Astrocyte of the spinal cord (primary cell): ENCODE measurements around the gene ING5.
"Not testable (repeated sequence)": the region's sequence is repeated elsewhere in the genome, so short reads cannot be mapped to it uniquely, and the experiment has no call there.

Experiments
- DNase-seq: peaks from one replicate; pipeline ENCODE4 v3.0.0; 2011; ENCODE audit warnings: low read depth, low spot score
- H3K4me3 ChIP-seq: 2 replicates; pipeline ENCODE4 v1.5.1; 2011; ENCODE audit warnings: low read depth, mild to moderate bottlenecking, low read length, moderate library complexity
- CTCF ChIP-seq: IDR thresholded peaks from 2 replicates; pipeline ENCODE4 v1.5.1; 2012; ENCODE audit warnings: low read depth, mild to moderate bottlenecking, low read length, inconsistent platforms
- in situ Hi-C: cut with HindIII; loops from 2 replicates; pipeline ENCODE4 v1.10.0; 2017; ENCODE audit warnings: low sequenced_read_pairs

Gene ING5

GRCh38 chr2:241656190-241656741 lies 45.6 kb upstream of the ING5 start:
- in situ Hi-C loops: no loop called here
- no peak for TF ChIP-seq CTCF
- no peak for DNase-seq
- H3K4me3 ChIP-seq: no peak overlapping the region

GRCh38 chr2:241657786-241658254 lies 44.0 kb upstream of the ING5 start:
- no peak for TF ChIP-seq CTCF
- H3K4me3 ChIP-seq: no peak overlapping the region
- no peak for DNase-seq
- in situ Hi-C loops: no loop called here

DNA sequence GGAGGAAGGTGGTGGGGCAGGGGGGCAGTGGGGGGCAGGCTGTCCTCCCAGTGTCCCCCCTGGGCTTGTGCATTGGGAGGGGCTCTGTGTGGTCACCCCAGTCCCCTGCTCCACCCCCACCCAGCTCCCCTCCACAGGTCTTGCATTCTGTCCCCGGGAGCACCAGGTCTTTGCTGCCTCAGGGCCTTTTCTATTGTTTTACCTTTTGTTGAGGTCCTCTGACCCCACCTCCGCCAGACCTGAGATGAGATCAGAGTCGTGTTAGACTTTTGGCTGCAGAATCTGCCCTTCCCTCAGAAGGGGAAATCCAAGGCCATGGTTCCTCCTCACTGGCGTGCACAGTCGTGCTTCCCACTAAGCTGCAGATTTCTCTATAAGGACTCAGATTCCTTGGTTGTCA lies 43.5 kb upstream of the ING5 start:
- TF ChIP-seq CTCF: no peak
- no peak for DNase-seq
- in situ Hi-C loops: no loop called here
- no peak overlapping the region for H3K4me3 ChIP-seq

- peak; percentile 81 for DNase-seq
These were observed 42.6 kb upstream of the ING5 start for GRCh38 chr2:241659150-241659739.

DNA sequence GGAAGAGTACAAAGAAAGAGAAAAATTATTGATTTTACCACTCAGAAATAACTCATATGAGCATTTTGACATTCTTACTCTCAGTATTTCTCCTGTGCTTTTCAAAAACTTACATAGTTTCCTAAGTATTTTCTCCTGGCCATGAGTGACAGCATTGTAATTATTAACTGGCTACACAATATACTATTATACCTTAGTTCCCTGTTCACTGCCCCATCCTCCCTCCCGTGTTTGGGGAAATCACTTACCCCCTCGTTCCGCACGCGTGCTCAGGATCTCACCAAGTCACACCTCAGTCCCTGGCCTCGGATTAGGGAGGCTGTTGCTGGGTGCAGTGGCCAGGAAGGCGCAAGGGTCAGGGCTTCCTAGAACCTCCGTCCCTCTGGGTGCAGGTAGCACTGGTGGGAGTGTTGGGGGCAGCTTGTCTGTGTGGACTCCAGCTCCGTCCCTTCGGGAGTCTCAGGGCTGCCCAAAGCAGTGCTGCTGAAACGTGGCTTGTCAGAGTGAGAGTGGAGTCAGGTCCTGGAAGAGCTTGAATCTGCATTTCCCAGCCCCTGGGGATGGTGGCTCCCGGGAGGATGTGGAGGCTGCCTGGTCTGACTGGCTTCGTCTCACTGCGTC lies 41.1 kb upstream of the ING5 start:
- no peak for TF ChIP-seq CTCF
- in situ Hi-C loops: no loop called here
- no peak for DNase-seq
- no peak overlapping the region for H3K4me3 ChIP-seq

More at GRCh38 chr2:241659150-241659739, 42.6 kb upstream of the ING5 start:
- TF ChIP-seq CTCF: peak; percentile 79
- H3K4me3 ChIP-seq: no peak overlapping the region
- in situ Hi-C loops: no loop called here

GRCh38 chr2:241662731-241663130 lies 39.1 kb upstream of the ING5 start:
- H3K4me3 ChIP-seq, DNase-seq, in situ Hi-C loops: not testable (repeated sequence)
